Ascending aorta (tissue), 2 donors: ENCODE results near the gene PLCD1. TPM values are rescaled to one million over a fixed set of nuclear protein-coding genes. Genes with fewer than 3 reads are reported as not detected.

Source experiments
- DNase-seq, 2 donors: peaks; one replicate each; pipeline ENCODE4 v3.0.0-alpha.2; 2019; ENCODE audit warnings: low spot score in 2 of 2
- H3K27ac ChIP-seq, 2 donors: fragments of 200-600 bp; sonication (generic); one replicate each; pipeline ENCODE4 v1.5.1; 2016 to 2017; ENCODE audit warnings: mild to moderate bottlenecking in 1 of 2
- H3K27me3 ChIP-seq: fragments of 200-600 bp; sonication (generic); one replicate; pipeline ENCODE4 v1.5.1; 2017
- H3K36me3 ChIP-seq, 2 donors: fragments of 200-600 bp; sonication (generic); one replicate each; pipeline ENCODE4 v1.5.1; 2016
- H3K4me1 ChIP-seq, 2 donors: fragments of 200-600 bp; sonication (generic); one replicate each; pipeline ENCODE4 v1.5.1; 2016 to 2017; ENCODE audit warnings: mild to moderate bottlenecking in 1 of 2
- H3K4me3 ChIP-seq, 2 donors: fragments of 200-600 bp; sonication (generic); one replicate each; pipeline ENCODE4 v1.5.1; 2016 to 2017; ENCODE audit warnings: mild to moderate bottlenecking in 1 of 2
- H3K9me3 ChIP-seq, 2 donors: fragments of 200-600 bp; sonication (generic); one replicate each; pipeline ENCODE4 v1.5.1; 2016
- intact Hi-C: fragments of 100-400 bp; cut with DNase I; formaldehyde crosslinking; loops from one replicate; pipeline ENCODE4 v1.15.1; 2023
- total RNA-seq: library from RNA; depleted of rRNA; stranded (reverse); fragments of >200 nt; gene quantifications from one replicate; pipeline ENCODE4 v1.1.0, GENCODE V29; 2016
- TF ChIP-seq, protein P1 (sequence below), 3 experiments: fragments of 200-600 bp in 2 of 3; fragments of 450-650 bp in 1 of 3; sonication (generic) in 2 of 3; IDR thresholded peaks; one replicate each; pipeline ENCODE4 v1.5.1; 2016 to 2019; ENCODE audit warnings: antibody characterized with exemption in 3 of 3, mild to moderate bottlenecking in 1 of 3, moderate library complexity in 1 of 3

PLCD1 gene
- total RNA-seq, 1 donor from 2014 or later: 167 TPM

DNA sequence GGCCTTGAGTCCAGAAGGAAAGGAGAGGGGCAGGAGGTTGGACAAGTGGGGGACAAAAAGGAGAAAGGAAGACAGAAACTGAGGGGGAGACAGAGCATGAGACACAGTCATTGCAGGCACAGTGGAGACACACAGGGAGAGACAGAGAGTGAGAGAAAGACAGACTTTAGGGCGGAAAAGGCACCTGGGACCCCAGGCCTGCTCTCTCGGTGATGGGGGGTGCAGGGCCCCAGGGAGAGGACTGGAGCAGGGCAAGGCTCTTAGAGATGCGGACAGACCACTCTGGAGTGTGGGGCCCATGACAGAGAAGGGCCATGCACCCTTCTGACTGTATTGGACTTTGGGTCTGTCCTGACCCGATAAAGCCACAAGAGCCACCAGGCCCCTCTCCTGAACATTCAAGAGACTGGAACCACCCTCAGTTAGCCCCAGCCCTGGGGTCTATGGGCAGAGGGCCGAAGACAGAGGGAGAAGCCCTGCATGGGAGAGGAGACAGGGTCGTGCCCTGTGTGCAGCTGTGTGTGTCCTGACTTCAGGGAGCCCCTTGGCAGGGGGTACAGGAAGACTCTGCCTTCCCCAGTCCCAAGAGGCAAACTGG lies 12.5 kb downstream of the PLCD1 start:
- intact Hi-C loops: no loop called here
- no peaks in the 10 kb centered on the region for H3K4me1 ChIP-seq

DNA sequence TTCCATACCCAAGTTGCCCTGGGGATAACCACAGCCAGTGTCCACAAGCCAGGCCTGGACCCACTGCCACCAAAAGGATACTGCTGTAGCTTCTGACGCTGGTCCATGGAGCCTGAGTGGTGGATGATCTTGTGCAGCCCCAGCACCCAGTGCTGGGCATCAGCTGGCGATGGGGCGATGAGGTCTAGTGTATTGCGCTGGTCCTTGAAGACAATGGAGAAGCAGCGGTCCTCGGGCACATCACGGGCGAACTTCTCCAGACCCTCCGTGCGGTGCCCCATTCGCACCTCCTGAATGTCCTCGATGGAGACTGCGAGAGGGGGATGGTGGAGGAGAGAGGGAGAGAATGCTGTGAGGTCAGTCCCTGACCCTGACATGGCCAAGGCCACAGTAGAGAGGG lies 13.0 kb downstream of the PLCD1 start:
- no peaks in the 10 kb centered on the region for H3K27me3 ChIP-seq
- no peaks in the 10 kb centered on the region for H3K9me3 ChIP-seq
- TF ChIP-seq, protein P1, sequence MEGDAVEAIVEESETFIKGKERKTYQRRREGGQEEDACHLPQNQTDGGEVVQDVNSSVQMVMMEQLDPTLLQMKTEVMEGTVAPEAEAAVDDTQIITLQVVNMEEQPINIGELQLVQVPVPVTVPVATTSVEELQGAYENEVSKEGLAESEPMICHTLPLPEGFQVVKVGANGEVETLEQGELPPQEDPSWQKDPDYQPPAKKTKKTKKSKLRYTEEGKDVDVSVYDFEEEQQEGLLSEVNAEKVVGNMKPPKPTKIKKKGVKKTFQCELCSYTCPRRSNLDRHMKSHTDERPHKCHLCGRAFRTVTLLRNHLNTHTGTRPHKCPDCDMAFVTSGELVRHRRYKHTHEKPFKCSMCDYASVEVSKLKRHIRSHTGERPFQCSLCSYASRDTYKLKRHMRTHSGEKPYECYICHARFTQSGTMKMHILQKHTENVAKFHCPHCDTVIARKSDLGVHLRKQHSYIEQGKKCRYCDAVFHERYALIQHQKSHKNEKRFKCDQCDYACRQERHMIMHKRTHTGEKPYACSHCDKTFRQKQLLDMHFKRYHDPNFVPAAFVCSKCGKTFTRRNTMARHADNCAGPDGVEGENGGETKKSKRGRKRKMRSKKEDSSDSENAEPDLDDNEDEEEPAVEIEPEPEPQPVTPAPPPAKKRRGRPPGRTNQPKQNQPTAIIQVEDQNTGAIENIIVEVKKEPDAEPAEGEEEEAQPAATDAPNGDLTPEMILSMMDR (IDR thresholded peaks at IDR 0.05): no peak
- DNase-seq: no peak
- no peak overlapping the region for H3K4me3 ChIP-seq
- intact Hi-C loops: no loop called here
- H3K27ac ChIP-seq: no peak overlapping the region
- H3K4me1 ChIP-seq: no peaks in the 10 kb centered on the region
- H3K36me3 ChIP-seq: peaks cover 52 to 86% of the 10 kb centered on the region in 2 donors

More for the DNA sequence above, 12.5 kb downstream of the PLCD1 start:
- no peaks in the 10 kb centered on the region for H3K9me3 ChIP-seq
- peak in 1 of 2 donors; percentile 4 for DNase-seq
- H3K4me3 ChIP-seq: no peak overlapping the region
- H3K27ac ChIP-seq: no peak overlapping the region
- TF ChIP-seq, protein P1 (IDR thresholded peaks at IDR 0.05): no peak
- no peaks in the 10 kb centered on the region for H3K27me3 ChIP-seq
- peaks cover 50 to 81% of the 10 kb centered on the region in 2 donors for H3K36me3 ChIP-seq

DNA sequence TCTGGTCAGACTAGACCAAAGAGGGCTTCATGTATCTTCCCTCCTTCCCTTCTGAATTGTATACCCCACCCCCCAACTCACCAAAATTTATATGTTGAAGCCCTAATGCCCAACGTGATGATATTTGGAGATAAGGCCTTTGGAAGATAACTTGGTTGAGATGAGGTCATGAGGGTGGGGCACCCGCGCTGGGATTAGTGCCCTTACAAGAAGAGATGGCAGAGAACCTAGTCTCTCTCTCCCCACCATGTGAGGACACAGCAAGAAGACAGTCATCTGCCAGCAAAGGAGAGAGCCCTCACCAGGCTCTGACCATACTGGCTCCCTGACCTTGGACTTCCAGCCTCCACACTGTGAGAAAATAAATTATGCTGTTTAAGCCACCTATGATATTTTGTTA lies 13.5 kb downstream of the PLCD1 start:
- intact Hi-C loops: no loop called here

DNA sequence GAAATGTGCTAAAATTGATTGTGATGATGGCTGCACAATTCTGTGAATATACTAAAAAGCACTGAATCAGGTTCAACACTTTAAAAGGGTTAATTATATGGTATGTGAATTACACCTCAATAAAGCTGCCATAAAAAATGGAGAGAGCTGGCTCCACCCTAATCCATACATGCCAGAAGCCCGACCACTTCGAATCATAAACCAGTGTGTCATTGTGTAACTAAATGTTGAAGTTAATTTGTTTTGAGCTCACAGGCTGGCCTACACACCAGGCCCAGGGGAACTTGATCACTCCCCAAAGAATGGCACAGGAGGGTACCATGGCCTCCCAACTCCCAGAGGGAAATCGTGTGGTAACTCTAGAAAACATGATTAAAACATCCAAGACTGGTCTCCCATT lies 14.0 kb downstream of the PLCD1 start:
- Histone ChIP-seq H3K4me1 (no peaks in the 10 kb centered on the region), H3K27ac (no peak overlapping the region), H3K27me3 (no peaks in the 10 kb centered on the region), H3K9me3 (no peaks in the 10 kb centered on the region), H3K36me3 (peaks cover 61 to 92% of the 10 kb centered on the region in 2 donors), H3K4me3 (no peak overlapping the region)
- no peak for DNase-seq
- TF ChIP-seq, protein P1 (IDR thresholded peaks at IDR 0.05): no peak
- intact Hi-C loops: no loop called here

More for the DNA sequence above, 13.5 kb downstream of the PLCD1 start:
- DNase-seq: no peak
- no peaks in the 10 kb centered on the region for H3K4me1 ChIP-seq
- peaks cover 56 to 90% of the 10 kb centered on the region in 2 donors for H3K36me3 ChIP-seq
- no peak overlapping the region for H3K27ac ChIP-seq
- no peak overlapping the region for H3K4me3 ChIP-seq
- H3K27me3 ChIP-seq: no peaks in the 10 kb centered on the region
- TF ChIP-seq, protein P1 (IDR thresholded peaks at IDR 0.05): no peak
- H3K9me3 ChIP-seq: no peaks in the 10 kb centered on the region

DNA sequence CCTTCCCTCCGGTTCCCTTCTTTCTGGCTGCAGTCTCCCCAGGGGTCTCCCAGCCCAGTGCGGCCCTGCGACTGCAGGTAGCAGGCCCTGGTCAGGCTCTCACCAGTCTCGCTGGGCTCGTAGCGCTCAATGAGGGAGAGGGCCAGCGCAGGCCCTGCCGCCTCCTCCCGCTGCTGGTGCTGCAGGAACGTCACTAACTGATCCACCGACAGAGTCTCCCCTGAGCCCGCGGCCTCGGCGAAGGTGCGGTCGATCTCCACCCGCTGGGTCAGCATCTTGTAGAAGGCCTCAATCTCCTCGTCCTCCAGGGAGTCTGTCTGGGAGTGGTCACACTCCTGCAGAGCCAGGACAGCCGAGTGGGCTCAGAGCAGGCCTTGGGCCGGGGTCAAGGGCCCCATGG lies 18.3 kb downstream of the PLCD1 start:
- Histone ChIP-seq H3K9me3 (no peaks in the 10 kb centered on the region), H3K27me3 (no peaks in the 10 kb centered on the region), H3K27ac (no peak overlapping the region), H3K4me1 (no peaks in the 10 kb centered on the region), H3K36me3 (peaks cover 69 to 86% of the 10 kb centered on the region in 2 donors), H3K4me3 (no peak overlapping the region)
- TF ChIP-seq, protein P1 (IDR thresholded peaks at IDR 0.05): no peak
- intact Hi-C loops: no loop called here
- DNase-seq: no peak
